ENCODE measurements around the gene SH3GL3.

- TF ChIP-seq, protein P1, sequence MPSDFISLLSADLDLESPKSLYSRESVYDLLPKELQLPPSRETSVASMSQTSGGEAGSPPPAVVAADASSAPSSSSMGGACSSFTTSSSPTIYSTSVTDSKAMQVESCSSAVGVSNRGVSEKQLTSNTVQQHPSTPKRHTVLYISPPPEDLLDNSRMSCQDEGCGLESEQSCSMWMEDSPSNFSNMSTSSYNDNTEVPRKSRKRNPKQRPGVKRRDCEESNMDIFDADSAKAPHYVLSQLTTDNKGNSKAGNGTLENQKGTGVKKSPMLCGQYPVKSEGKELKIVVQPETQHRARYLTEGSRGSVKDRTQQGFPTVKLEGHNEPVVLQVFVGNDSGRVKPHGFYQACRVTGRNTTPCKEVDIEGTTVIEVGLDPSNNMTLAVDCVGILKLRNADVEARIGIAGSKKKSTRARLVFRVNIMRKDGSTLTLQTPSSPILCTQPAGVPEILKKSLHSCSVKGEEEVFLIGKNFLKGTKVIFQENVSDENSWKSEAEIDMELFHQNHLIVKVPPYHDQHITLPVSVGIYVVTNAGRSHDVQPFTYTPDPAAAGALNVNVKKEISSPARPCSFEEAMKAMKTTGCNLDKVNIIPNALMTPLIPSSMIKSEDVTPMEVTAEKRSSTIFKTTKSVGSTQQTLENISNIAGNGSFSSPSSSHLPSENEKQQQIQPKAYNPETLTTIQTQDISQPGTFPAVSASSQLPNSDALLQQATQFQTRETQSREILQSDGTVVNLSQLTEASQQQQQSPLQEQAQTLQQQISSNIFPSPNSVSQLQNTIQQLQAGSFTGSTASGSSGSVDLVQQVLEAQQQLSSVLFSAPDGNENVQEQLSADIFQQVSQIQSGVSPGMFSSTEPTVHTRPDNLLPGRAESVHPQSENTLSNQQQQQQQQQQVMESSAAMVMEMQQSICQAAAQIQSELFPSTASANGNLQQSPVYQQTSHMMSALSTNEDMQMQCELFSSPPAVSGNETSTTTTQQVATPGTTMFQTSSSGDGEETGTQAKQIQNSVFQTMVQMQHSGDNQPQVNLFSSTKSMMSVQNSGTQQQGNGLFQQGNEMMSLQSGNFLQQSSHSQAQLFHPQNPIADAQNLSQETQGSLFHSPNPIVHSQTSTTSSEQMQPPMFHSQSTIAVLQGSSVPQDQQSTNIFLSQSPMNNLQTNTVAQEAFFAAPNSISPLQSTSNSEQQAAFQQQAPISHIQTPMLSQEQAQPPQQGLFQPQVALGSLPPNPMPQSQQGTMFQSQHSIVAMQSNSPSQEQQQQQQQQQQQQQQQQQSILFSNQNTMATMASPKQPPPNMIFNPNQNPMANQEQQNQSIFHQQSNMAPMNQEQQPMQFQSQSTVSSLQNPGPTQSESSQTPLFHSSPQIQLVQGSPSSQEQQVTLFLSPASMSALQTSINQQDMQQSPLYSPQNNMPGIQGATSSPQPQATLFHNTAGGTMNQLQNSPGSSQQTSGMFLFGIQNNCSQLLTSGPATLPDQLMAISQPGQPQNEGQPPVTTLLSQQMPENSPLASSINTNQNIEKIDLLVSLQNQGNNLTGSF (CRISPR knock-in tag; IDR thresholded peaks at IDR 0.05): no peak
- TF ChIP-seq NCOA2 (CRISPR knock-in tag; IDR thresholded peaks at IDR 0.05) (no peak), ESRRA (CRISPR knock-in tag; IDR thresholded peaks at IDR 0.05; ENCODE audit: low read depth) (no peak), JUND (CRISPR knock-in tag; IDR thresholded peaks at IDR 0.05) (no peak), SRSF1 (optimal IDR thresholded peaks at IDR 0.05; ENCODE audit: low read depth, low read length) (no peak), MEIS2 (CRISPR knock-in tag; IDR thresholded peaks at IDR 0.05) (no peak), POLR2AphosphoS5 (IDR thresholded peaks at IDR 0.05; ENCODE audit: low read depth, low read length) (no peak), ERF (CRISPR knock-in tag; IDR thresholded peaks at IDR 0.05) (no peak), E2F5 (CRISPR knock-in tag; conservative IDR thresholded peaks at IDR 0.05) (no peak), ZNF552 (CRISPR knock-in tag; IDR thresholded peaks at IDR 0.05; ENCODE audit: borderline replicate concordance) (no peak), BRF2 (CRISPR knock-in tag; IDR thresholded peaks at IDR 0.05) (no peak), FOXK2 (IDR thresholded peaks at IDR 0.05) (no peak), WIZ (CRISPR knock-in tag; IDR thresholded peaks at IDR 0.05) (no peak)
- TF ChIP-seq, protein P2, sequence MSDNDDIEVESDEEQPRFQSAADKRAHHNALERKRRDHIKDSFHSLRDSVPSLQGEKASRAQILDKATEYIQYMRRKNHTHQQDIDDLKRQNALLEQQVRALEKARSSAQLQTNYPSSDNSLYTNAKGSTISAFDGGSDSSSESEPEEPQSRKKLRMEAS (IDR thresholded peaks at IDR 0.05): no peak
Measured at GRCh38 chr15:83430441-83430840, 16.7 kb upstream of the SH3GL3 start.

Measured in HepG2 (cell line).